Fibroblast of the aortic adventitia (primary cell): Measurements from ENCODE around the gene CEP192. TPM values are rescaled to one million over a fixed set of nuclear protein-coding genes. Genes with fewer than 3 reads are reported as not detected.

Experiments used
- DNase-seq: peaks from one replicate; pipeline ENCODE4 v3.0.0-alpha.2; 2010; ENCODE audit warnings: low read depth
- H3K4me3 ChIP-seq: 2 replicates; pipeline ENCODE4 v1.5.1; 2011; ENCODE audit warnings: low read depth, mild to moderate bottlenecking, control low read depth, low read length, moderate library complexity
- CTCF ChIP-seq: IDR thresholded peaks from 2 replicates; pipeline ENCODE4 v1.5.1; 2011; ENCODE audit warnings: mild to moderate bottlenecking, low read length, control low read depth, inconsistent platforms; ENCODE audit not compliant: insufficient read depth
- total RNA-seq: library from RNA; depleted of rRNA; stranded (reverse); fragments of >200 nt; gene quantifications from 2 replicates; pipeline ENCODE4 v1.2.3, GENCODE V29; 2012; ENCODE audit warnings: low replicate concordance

Gene CEP192
- total RNA-seq, 1 donor, result 38.3 TPM

GRCh38 chr18:13107074-13107473 lies 115.9 kb downstream of the CEP192 start:
- no peak overlapping the region for H3K4me3 ChIP-seq
- DNase-seq, result peak; percentile 6
- no peak for TF ChIP-seq CTCF

- no peak for TF ChIP-seq CTCF
- H3K4me3 ChIP-seq, result no peak overlapping the region
- no peak for DNase-seq
Measured at GRCh38 chr18:13108330-13108729, 117.2 kb downstream of the CEP192 start.

GRCh38 chr18:13110559-13110958 lies 119.4 kb downstream of the CEP192 start:
- no peak overlapping the region for H3K4me3 ChIP-seq
- DNase-seq, result peak; percentile 18
- TF ChIP-seq CTCF, result no peak

- DNase-seq, result peak; percentile 14
- TF ChIP-seq CTCF, result peak; percentile 32
- H3K4me3 ChIP-seq, result no peak overlapping the region
Measured at GRCh38 chr18:13112982-13113381, 121.8 kb downstream of the CEP192 start.

- no peak for TF ChIP-seq CTCF
- no peak overlapping the region for H3K4me3 ChIP-seq
- no peak for DNase-seq
Measured at GRCh38 chr18:13120255-13120654, 129.1 kb downstream of the CEP192 start.

GRCh38 chr18:13120983-13121441 lies 129.8 kb downstream of the CEP192 start:
- DNase-seq, result peak; percentile 53
- no peak overlapping the region for H3K4me3 ChIP-seq
- TF ChIP-seq CTCF, result no peak

- DNase-seq, result no peak
- no peak for TF ChIP-seq CTCF
Measured at GRCh38 chr18:13124411-13124810, 133.2 kb downstream of the CEP192 start.

More at GRCh38 chr18:13124411-13124810, 133.2 kb downstream of the CEP192 start:
- H3K4me3 ChIP-seq, result no peak overlapping the region
